ENCODE results near the gene PLEKHH3.

The PLEKHH3 gene, protein sequence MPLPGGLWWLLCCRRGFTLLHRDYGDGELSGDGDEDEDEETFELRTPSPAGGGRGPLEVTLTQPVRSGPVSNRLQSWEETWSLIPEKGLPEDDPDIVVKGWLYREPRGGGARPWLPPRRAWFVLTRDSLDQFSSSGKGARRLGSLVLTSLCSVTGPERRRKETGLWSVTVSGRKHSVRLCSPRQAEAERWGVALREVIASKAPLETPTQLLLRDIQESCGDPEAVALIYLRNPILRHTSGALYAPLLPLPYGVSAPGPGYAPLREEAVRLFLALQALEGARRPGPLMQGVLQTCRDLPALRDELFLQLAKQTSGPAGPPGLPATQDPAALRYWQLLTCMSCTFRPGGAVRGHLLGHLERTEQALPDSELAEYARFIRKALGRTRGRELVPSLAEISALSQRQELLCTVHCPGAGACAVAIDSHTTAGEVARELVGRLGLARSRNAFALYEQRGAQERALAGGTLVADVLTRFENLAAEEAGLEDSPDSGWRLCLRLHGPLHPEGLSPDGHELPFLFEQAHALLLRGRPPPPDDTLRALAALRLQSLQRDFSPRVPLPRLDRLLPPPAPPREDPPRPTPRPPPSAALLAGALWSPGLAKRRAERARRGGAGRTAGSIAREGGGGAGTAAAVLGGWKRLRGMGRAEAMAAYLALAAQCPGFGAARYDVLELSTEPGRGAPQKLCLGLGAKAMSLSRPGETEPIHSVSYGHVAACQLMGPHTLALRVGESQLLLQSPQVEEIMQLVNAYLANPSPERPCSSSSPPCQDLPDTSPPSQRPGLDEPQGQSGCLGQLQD

DNA sequence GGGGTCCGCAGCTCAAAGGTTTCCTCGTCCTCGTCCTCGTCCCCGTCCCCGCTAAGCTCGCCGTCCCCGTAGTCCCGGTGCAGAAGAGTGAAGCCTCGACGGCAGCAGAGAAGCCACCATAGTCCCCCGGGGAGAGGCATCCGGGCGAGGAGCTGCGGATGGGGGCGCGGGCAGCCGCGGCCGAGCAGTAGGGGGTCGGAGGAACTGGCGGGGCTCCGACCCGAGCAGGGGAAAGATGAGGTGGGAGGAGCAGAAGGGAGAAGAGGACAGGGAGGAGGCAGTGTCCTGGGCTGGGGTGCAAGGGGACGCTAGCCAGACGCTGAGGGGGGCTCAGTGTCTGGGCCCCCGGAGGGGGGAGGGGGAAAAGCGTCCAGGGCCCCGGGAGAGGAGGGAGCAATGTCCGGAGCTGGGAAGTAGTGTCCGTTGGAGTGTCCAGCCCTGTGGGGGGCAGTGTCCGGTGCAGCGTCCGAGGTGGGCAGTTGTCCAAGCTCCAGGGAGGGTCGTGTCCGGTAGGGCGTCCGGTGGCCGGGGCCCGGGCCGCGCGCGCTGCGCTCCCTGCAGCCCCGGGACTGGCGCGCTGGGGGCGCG lies at the start of gene PLEKHH3:
TSS of gene PLEKHH3 (minus strand) at position 571 of the 588 bp plus-strand sequence. CDS start at position 140, 431 bp downstream.
- DNase-seq: no peak
- in situ Hi-C loops (cut with HindIII; ENCODE audit: low pct_ligation_motif_present, low pct_unique_long_range_greater_than_20kb, low sequenced_read_pairs): no loop called here

GRCh38 chr17:42725143-42725542 lies 48.3 kb upstream of the PLEKHH3 start:
- in situ Hi-C loops (cut with HindIII; ENCODE audit: low pct_ligation_motif_present, low pct_unique_long_range_greater_than_20kb, low sequenced_read_pairs): loop anchor here (25.0 kb wide), 1 partner anchor 212 kb away; no protein-coding TSS in a partner anchor

GRCh38 chr17:42723636-42724035 lies 46.8 kb upstream of the PLEKHH3 start:
- DNase-seq: no peak
- in situ Hi-C loops (cut with HindIII; ENCODE audit: low pct_ligation_motif_present, low pct_unique_long_range_greater_than_20kb, low sequenced_read_pairs): no loop called here

More at GRCh38 chr17:42725143-42725542, 48.3 kb upstream of the PLEKHH3 start:
- DNase-seq: no peak

- in situ Hi-C loops (cut with HindIII; ENCODE audit: low pct_ligation_motif_present, low pct_unique_long_range_greater_than_20kb, low sequenced_read_pairs): no loop called here
- DNase-seq: peak; percentile 79
Measured at GRCh38 chr17:42720996-42721583, 44.3 kb upstream of the PLEKHH3 start.

DNA sequence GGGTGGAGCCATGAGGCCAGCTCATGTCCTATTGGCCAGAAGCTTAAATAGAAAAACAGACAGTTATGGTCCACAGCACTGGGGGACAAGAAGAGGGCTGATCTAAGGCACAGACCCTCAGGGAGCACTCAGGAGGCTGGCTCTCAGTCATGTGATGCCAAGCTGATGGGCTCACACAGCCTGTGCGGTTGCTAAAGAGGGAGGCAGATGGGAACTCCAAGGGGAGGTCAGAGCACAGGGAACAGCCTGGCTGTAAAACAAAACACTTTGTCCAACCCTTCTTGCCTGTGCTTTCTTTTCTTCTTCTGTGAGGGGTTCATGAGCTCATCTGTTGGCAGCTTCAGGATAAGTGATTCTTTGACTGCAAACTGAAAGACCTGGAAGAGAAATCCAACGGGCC lies 32.8 kb upstream of the PLEKHH3 start:
- in situ Hi-C loops (cut with HindIII; ENCODE audit: low pct_ligation_motif_present, low pct_unique_long_range_greater_than_20kb, low sequenced_read_pairs): no loop called here
- DNase-seq: no peak

GRCh38 chr17:42708588-42708987 lies 31.8 kb upstream of the PLEKHH3 start:
- in situ Hi-C loops (cut with HindIII; ENCODE audit: low pct_ligation_motif_present, low pct_unique_long_range_greater_than_20kb, low sequenced_read_pairs): no loop called here
- DNase-seq: no peak

DNA sequence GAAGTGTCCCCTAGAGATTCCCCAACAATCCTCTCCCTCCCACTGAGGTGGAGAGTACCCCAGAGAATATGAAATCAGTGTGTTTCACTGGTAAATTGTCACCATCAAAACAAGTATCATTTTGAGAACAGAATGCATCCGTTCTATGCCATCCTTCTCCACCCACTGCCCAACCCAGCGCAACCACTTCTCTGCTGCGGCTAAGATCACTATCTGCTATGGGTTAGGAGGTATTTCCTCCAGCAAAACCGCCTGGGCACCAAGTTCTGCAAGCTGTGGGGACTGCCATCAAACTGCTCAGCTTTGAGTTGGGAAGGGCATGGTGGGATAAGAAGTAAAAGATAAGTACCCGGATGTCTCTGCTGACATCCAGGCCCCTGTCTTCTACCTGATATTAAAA lies 29.9 kb upstream of the PLEKHH3 start:
- in situ Hi-C loops (cut with HindIII; ENCODE audit: low pct_ligation_motif_present, low pct_unique_long_range_greater_than_20kb, low sequenced_read_pairs): no loop called here
- no peak for DNase-seq

DNA sequence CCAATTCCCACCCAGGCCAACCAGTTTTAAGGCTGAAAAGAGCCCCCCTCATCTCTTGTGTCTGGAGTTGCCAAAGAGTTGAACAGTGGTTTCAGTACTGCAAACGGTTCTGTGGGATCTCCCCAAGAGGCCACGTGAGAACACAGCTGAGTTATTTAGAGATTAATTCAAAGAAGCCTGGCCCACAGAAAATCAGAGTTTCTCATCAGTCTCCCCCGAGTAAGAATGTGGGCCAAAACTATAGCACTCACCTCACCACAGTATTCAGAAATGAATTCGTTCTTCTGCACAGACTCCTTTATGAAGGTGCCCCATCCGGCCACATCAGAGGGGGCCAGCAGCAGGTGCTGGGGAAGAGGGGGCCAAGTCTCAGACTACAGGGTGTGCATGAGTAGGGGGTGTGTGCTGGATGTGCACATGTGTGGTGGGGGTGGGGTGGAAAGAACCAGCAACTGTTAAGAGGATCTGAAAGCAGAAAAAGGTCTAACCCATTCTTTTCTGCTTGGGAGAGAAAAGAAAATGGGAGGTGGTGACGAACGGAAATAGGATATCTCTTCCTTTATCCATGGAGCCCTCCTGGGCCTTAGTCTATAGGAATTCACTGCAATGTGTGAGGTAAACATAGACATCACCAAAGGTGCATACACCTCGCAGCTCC lies 28.2 kb upstream of the PLEKHH3 start:
- no peak for DNase-seq
- in situ Hi-C loops (cut with HindIII; ENCODE audit: low pct_ligation_motif_present, low pct_unique_long_range_greater_than_20kb, low sequenced_read_pairs): no loop called here

DNA sequence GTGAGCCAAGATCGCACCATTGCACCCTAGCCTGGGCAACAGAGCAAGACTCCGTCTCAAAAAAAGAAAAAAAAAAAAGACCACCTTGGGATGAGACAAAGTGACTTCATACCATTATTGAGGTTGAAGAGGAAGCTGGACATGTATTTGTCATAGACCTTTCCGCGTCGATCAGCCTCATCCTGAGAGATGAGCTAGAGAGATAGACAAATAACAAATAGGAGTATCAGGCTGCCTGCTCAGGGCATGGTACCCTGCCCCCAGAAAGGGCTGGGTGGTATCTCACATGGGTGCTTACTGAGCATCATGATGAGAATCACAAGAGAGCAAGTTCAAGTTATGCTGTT lies 27.7 kb upstream of the PLEKHH3 start:
- in situ Hi-C loops (cut with HindIII; ENCODE audit: low pct_ligation_motif_present, low pct_unique_long_range_greater_than_20kb, low sequenced_read_pairs): no loop called here
- no peak for DNase-seq

DNA sequence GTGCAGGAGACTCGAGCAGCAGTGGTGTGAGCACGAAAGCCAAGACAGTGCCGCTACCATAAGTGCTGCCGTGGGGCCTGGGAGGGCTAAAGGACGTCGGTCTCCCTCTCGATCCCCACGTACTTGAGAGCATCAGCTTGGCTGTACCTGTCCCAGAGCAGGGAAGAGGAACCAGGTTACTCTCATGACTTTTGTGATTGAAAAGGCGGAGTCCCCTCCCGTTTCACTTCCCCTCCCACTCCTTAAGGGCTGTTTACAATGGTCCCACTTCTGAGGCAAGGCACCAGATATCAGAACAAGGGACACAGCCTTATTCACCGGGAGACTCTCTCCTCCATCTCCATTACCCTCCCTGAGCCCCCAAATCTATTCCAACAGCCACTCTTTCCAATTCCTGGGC lies 25.7 kb upstream of the PLEKHH3 start:
- no peak for DNase-seq
- in situ Hi-C loops (cut with HindIII; ENCODE audit: low pct_ligation_motif_present, low pct_unique_long_range_greater_than_20kb, low sequenced_read_pairs): no loop called here

GRCh38 chr17:42700586-42701289 lies 23.9 kb upstream of the PLEKHH3 start:
- in situ Hi-C loops (cut with HindIII; ENCODE audit: low pct_ligation_motif_present, low pct_unique_long_range_greater_than_20kb, low sequenced_read_pairs): no loop called here
- DNase-seq: no peak

GRCh38 chr17:42699415-42699740 lies 22.6 kb upstream of the PLEKHH3 start:
- DNase-seq: no peak
- in situ Hi-C loops (cut with HindIII; ENCODE audit: low pct_ligation_motif_present, low pct_unique_long_range_greater_than_20kb, low sequenced_read_pairs): no loop called here

DNA sequence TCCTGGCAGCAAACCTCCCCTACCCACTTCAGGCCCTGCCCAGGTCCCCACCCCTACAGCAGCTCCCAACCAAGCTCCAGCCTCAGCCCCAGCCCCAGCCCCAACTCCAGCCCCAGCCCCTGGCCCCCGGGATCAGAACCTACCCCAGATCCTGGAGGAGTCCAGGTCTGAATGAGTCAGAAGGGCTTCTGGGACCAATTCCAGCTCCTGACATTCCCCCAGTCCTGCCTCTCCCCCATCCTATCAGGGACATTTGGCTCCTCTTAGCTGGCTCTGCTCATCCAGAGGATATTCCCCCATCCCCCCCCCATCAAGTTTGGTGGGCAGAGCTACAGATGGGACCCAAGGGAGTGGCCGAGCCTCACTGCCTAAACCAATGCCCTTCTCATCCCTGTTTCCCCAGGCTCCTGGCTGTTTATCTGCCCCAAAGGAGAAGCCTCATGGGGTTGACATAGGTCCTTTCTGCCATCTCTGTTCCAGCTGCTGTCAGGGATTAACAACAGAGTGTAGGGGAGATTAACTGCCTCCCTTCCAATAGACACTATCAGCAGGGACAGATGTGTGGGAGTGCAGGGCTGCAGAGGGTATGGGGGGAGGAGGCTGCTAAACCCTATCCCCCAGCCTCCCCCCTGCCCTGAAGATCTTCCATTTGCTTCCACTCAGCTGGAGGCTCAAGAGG lies 22.1 kb upstream of the PLEKHH3 start:
- in situ Hi-C loops (cut with HindIII; ENCODE audit: low pct_ligation_motif_present, low pct_unique_long_range_greater_than_20kb, low sequenced_read_pairs): no loop called here
- peak; percentile 44 for DNase-seq

- in situ Hi-C loops (cut with HindIII; ENCODE audit: low pct_ligation_motif_present, low pct_unique_long_range_greater_than_20kb, low sequenced_read_pairs): no loop called here
Measured at GRCh38 chr17:42697108-42697811, 20.5 kb upstream of the PLEKHH3 start.

GRCh38 chr17:42695500-42695899 lies 18.7 kb upstream of the PLEKHH3 start:
- in situ Hi-C loops (cut with HindIII; ENCODE audit: low pct_ligation_motif_present, low pct_unique_long_range_greater_than_20kb, low sequenced_read_pairs): no loop called here
- no peak for DNase-seq

More at GRCh38 chr17:42697108-42697811, 20.5 kb upstream of the PLEKHH3 start:
- no peak for DNase-seq

DNA sequence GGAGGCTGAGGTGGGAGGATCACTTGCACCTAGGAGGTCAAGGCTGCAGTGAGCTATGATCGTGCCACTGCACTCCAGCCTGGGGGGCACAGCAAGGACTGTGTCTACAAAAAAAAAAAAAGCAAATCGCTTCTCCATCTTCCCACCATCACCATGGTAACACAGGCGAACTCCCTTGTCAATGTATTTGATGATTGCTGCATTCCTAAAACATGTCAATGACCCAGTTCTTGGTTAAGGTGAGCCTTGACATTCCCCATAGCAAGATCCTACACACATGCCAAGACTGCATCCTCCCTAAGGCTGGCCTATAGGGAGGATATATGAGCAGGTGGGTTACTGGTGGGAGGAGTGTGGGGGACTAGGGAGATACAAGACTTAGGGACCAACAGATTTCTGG lies 17.7 kb upstream of the PLEKHH3 start:
- DNase-seq: no peak
- in situ Hi-C loops (cut with HindIII; ENCODE audit: low pct_ligation_motif_present, low pct_unique_long_range_greater_than_20kb, low sequenced_read_pairs): no loop called here

GRCh38 chr17:42692489-42692888 lies 15.7 kb upstream of the PLEKHH3 start:
- DNase-seq: no peak
- in situ Hi-C loops (cut with HindIII; ENCODE audit: low pct_ligation_motif_present, low pct_unique_long_range_greater_than_20kb, low sequenced_read_pairs): no loop called here

All from ACHN (cell line).